Measurements from ENCODE around the gene DHX35. TPM values are rescaled to one million over a fixed set of nuclear protein-coding genes. Genes with fewer than 3 reads are reported as not detected.

The DHX35 gene
- total RNA-seq, 2 donors from 2014 or later = 12.2 to 16.1 TPM

DNA sequence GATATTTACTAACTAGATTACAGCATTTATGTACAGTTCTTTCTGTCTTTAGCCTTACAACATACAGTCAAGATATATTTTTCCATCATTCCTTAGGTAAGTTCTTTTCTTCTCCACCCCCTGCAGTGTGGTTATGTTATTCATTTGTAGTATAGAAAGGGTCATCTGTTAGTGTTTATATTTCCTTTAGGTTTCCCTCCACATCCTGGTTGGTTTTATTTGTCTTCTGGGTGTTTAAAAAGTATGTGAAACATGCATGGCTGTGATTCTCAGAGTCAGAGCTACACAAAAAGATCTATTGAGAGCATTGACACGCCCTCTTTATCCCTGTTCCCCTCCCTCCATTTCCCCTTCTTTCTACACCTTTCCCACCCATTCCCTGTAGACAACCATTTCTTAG, 20.1 kb downstream of the DHX35 start:
- Histone ChIP-seq H3K36me3 (ENCODE audit: control insufficient read depth, insufficient read depth, low read length) (peaks cover 39% of the 10 kb centered on the region), H3K9ac (ENCODE audit: extremely low read depth, low read length, poor library complexity, severe bottlenecking) (no peak overlapping the region), H3K27me3 (ENCODE audit: control insufficient read depth, insufficient read depth, low read length, poor library complexity, severe bottlenecking) (no peaks in the 10 kb centered on the region), H3K4me1 (ENCODE audit: control insufficient read depth, insufficient read depth, low read length) (no peaks in the 10 kb centered on the region), H3K9me3 (ENCODE audit: control insufficient read depth, low read length) (no peaks in the 10 kb centered on the region), H3K27ac (ENCODE audit: low read depth, low read length) (no peak overlapping the region), H3K4me3 (ENCODE audit: low read length) (no peak overlapping the region)
- DNase-seq = no peak
- Mint-ChIP-seq H3K4me1 (peaks cover 5% of the 10 kb centered on the region), H3K4me3 (no peak overlapping the region), H3K27me3 (ENCODE audit: insufficient read depth) (no peaks in the 10 kb centered on the region), H3K9me3 (no peaks in the 10 kb centered on the region), H3K36me3 (ENCODE audit: low read depth) (peaks cover 12% of the 10 kb centered on the region), H3K27ac (no peak overlapping the region)
- TF ChIP-seq, protein P1, sequence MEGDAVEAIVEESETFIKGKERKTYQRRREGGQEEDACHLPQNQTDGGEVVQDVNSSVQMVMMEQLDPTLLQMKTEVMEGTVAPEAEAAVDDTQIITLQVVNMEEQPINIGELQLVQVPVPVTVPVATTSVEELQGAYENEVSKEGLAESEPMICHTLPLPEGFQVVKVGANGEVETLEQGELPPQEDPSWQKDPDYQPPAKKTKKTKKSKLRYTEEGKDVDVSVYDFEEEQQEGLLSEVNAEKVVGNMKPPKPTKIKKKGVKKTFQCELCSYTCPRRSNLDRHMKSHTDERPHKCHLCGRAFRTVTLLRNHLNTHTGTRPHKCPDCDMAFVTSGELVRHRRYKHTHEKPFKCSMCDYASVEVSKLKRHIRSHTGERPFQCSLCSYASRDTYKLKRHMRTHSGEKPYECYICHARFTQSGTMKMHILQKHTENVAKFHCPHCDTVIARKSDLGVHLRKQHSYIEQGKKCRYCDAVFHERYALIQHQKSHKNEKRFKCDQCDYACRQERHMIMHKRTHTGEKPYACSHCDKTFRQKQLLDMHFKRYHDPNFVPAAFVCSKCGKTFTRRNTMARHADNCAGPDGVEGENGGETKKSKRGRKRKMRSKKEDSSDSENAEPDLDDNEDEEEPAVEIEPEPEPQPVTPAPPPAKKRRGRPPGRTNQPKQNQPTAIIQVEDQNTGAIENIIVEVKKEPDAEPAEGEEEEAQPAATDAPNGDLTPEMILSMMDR (conservative IDR thresholded peaks at IDR 0.05) = no peak
- 67 to 90% methylated on average over 1 of the region's 1 CpG for WGBS, 2 experiments (ENCODE audit: insufficient coverage in 1 of 2, insufficient read length in 1 of 2)

DNA sequence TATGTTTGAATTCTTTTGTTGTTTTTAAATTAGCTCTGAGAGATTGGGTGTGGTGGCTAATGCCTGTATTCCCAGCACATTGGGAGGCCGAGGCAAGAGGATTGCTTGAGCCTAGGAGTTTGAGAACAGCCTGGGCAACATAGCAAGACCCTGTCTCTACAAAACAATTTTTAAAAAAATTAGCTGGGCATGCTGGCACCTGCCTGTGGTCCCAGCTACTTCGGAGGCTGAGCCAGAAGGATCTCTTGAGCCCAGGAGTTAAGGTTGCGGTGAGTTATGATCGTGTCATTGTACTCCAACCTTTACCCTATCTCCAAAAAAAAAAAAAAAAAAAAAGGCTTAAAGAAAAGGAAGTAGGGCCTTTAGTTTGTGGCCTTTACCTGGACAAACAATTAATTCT, 22.9 kb downstream of the DHX35 start:
- Histone ChIP-seq H3K9ac (ENCODE audit: extremely low read depth, low read length, poor library complexity, severe bottlenecking) (no peak overlapping the region), H3K4me3 (ENCODE audit: low read length) (no peak overlapping the region), H3K36me3 (ENCODE audit: control insufficient read depth, insufficient read depth, low read length) (peaks cover 47% of the 10 kb centered on the region), H3K9me3 (ENCODE audit: control insufficient read depth, low read length) (no peaks in the 10 kb centered on the region), H3K27ac (ENCODE audit: low read depth, low read length) (no peak overlapping the region), H3K27me3 (ENCODE audit: control insufficient read depth, insufficient read depth, low read length, poor library complexity, severe bottlenecking) (no peaks in the 10 kb centered on the region), H3K4me1 (ENCODE audit: control insufficient read depth, insufficient read depth, low read length) (no peaks in the 10 kb centered on the region)
- H3K4me1 Mint-ChIP-seq = peaks cover 5% of the 10 kb centered on the region
- H3K36me3 Mint-ChIP-seq (ENCODE audit: low read depth) = peaks cover 33% of the 10 kb centered on the region
- DNase-seq = no peak
- H3K27me3 Mint-ChIP-seq (ENCODE audit: insufficient read depth) = no peaks in the 10 kb centered on the region
- TF ChIP-seq, protein P1 (conservative IDR thresholded peaks at IDR 0.05) = no peak
- H3K9me3 Mint-ChIP-seq = no peaks in the 10 kb centered on the region
- H3K27ac Mint-ChIP-seq = no peak overlapping the region
- no peak overlapping the region for H3K4me3 Mint-ChIP-seq
- 100% methylated on average over 2 of the region's 4 CpGs; no CpG with 5 or more reads in 1 of the 2 experiments for WGBS, 2 experiments (ENCODE audit: insufficient coverage in 1 of 2, insufficient read length in 1 of 2)

DNA sequence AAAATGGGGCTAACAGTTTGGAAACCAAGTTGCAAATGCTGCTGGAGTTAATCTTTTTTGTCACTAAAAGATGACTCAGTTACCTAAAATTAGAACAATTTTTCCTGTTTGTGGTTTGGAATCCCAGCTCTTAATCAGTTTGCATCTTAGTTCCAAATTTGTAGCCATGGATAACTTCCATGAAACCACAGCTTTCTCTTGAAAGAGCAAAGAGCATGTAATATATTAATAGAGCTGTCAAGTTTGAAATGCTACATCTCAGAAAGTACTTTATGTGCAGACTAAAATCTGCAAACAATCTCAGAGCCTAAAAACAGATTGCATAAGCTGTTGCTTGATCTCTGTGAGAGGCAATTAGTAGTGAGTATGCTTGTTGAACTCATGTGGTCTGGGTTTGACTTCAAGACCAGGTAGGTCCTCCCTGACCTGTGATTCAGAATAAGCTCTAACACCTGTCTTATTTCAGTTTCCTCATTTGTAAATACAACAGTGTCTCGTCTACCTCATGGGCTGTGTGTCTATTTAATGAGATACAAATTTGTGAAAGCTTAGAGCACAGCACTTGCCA, 23.5 kb downstream of the DHX35 start:
- TF ChIP-seq, protein P1 (conservative IDR thresholded peaks at IDR 0.05) = no peak
- Histone ChIP-seq H3K27ac (ENCODE audit: low read depth, low read length) (no peak overlapping the region), H3K27me3 (ENCODE audit: control insufficient read depth, insufficient read depth, low read length, poor library complexity, severe bottlenecking) (no peaks in the 10 kb centered on the region), H3K4me3 (ENCODE audit: low read length) (no peak overlapping the region), H3K4me1 (ENCODE audit: control insufficient read depth, insufficient read depth, low read length) (no peaks in the 10 kb centered on the region), H3K9ac (ENCODE audit: extremely low read depth, low read length, poor library complexity, severe bottlenecking) (no peak overlapping the region), H3K36me3 (ENCODE audit: control insufficient read depth, insufficient read depth, low read length) (peaks cover 47% of the 10 kb centered on the region), H3K9me3 (ENCODE audit: control insufficient read depth, low read length) (no peaks in the 10 kb centered on the region)
- DNase-seq = no peak
- no peaks in the 10 kb centered on the region for H3K9me3 Mint-ChIP-seq
- H3K4me3 Mint-ChIP-seq = no peak overlapping the region
- WGBS, 2 experiments (ENCODE audit: insufficient coverage in 1 of 2, insufficient read length in 1 of 2) = 100% methylated on average over 1 of the region's 1 CpG; no CpG with 5 or more reads in 1 of the 2 experiments
- peaks cover 34% of the 10 kb centered on the region for H3K36me3 Mint-ChIP-seq (ENCODE audit: low read depth)
- H3K4me1 Mint-ChIP-seq = peaks cover 5% of the 10 kb centered on the region
- H3K27ac Mint-ChIP-seq = no peak overlapping the region
- H3K27me3 Mint-ChIP-seq (ENCODE audit: insufficient read depth) = no peaks in the 10 kb centered on the region

All from endodermal cell (in vitro differentiated cells).